SK-N-SH (cell line): ENCODE results near the gene DIAPH1. TPM values are rescaled to one million over a fixed set of nuclear protein-coding genes. Genes with fewer than 3 reads are reported as not detected.

ENCODE experiments used
- CTCF ChIA-PET: fragments of 300-600, 350-600 bp; formaldehyde crosslinking; extraction: SDS; loops from one replicate; lab custom pipeline; 2021; lab: Yijun Ruan, JAX
- POLR2A ChIA-PET: fragments of 350-600 bp; sonication (Branson Sonifier 250); formaldehyde crosslinking; extraction: SDS; loops from one replicate; lab custom pipeline; 2020; ENCODE audit warnings: antibody characterized with exemption, inconsistent platforms; lab: Yijun Ruan, JAX
- DNase-seq: peaks from one replicate; pipeline ENCODE4 v3.0.0; 2012
- H2AFZ ChIP-seq: fragments of 200-600 bp; sonication (generic); 2 replicates; pipeline ENCODE4 v1.8.1; 2016; ENCODE audit warnings: antibody characterized with exemption, mild to moderate bottlenecking, low read depth
- H3F3A ChIP-seq: fragments of 200-600 bp; sonication (generic); replicated peaks from 2 replicates; pipeline ENCODE3; 2016; ENCODE audit warnings: antibody characterized with exemption, mild to moderate bottlenecking; ENCODE audit not compliant: insufficient read depth
- H3K27ac ChIP-seq, 2 experiments: fragments of 200-500 bp in 1 of 2; fragments of 200-600 bp in 1 of 2; sonication (Bioruptor generic) in 1 of 2; sonication (generic), shearing (Covaris generic) in 1 of 2; 2 replicates each; pipeline versions ENCODE4 v1.5.1 to v1.6.1; 2014 to 2016; ENCODE audit warnings: low read depth in 2 of 2, inconsistent platforms in 1 of 2, low read length in 1 of 2, mild to moderate bottlenecking in 1 of 2, mixed read lengths in 1 of 2
- H3K27me3 ChIP-seq: fragments of 200-600 bp; sonication (generic), shearing (Covaris generic); 2 replicates; pipeline ENCODE4 v1.6.1; 2016; ENCODE audit warnings: mixed run types; ENCODE audit not compliant: insufficient read depth
- H3K36me3 ChIP-seq, 2 experiments: fragments of 200-500 bp in 1 of 2; fragments of 200-600 bp in 1 of 2; sonication (Bioruptor generic) in 1 of 2; sonication (generic) in 1 of 2; replicated peaks in 1 of 2; 2 replicates each; pipeline versions ENCODE3 to v1.5.1; 2014 to 2016; ENCODE audit warnings: low read length in 1 of 2, mild to moderate bottlenecking in 1 of 2; ENCODE audit not compliant: insufficient read depth in 2 of 2, control insufficient read depth in 1 of 2
- H3K4me1 ChIP-seq, 2 experiments: fragments of 200-500 bp in 1 of 2; fragments of 200-600 bp in 1 of 2; sonication (Bioruptor generic) in 1 of 2; sonication (generic), shearing (Covaris generic) in 1 of 2; 2 replicates each; pipeline versions ENCODE4 v1.5.1 to v1.6.1; 2014 to 2016; ENCODE audit warnings: low read depth in 1 of 2, low read length in 1 of 2, mixed run types in 1 of 2; ENCODE audit not compliant: insufficient read depth in 2 of 2, control insufficient read depth in 1 of 2
- H3K4me2 ChIP-seq: fragments of 200-600 bp; sonication (generic), shearing (Covaris generic); 2 replicates; pipeline ENCODE4 v1.6.1; 2017; ENCODE audit warnings: mixed run types
- H3K4me3 ChIP-seq, 2 experiments: fragments of 200-500 bp in 1 of 2; fragments of 200-600 bp in 1 of 2; sonication (Bioruptor generic) in 1 of 2; sonication (generic), shearing (Covaris generic) in 1 of 2; 2 replicates each; pipeline versions ENCODE4 v1.5.1 to v1.8.1; 2014 to 2016; ENCODE audit warnings: low read depth in 2 of 2, inconsistent platforms in 1 of 2, low read length in 1 of 2, mild to moderate bottlenecking in 1 of 2, mixed read lengths in 1 of 2, moderate library complexity in 1 of 2
- H3K79me2 ChIP-seq: fragments of 200-600 bp; sonication (generic); 2 replicates; pipeline ENCODE4 v1.8.1; 2017; ENCODE audit warnings: mild to moderate bottlenecking; ENCODE audit not compliant: insufficient read depth
- H3K9ac ChIP-seq: fragments of 200-600 bp; sonication (generic); 2 replicates; pipeline ENCODE4 v1.6.1; 2017; ENCODE audit warnings: mixed run types
- H3K9me2 ChIP-seq: fragments of 200-600 bp; sonication (generic); 2 replicates; pipeline ENCODE4 v1.6.1; 2017; ENCODE audit warnings: mixed run types
- H3K9me3 ChIP-seq: fragments of 200-600 bp; sonication (generic); 2 replicates; pipeline ENCODE4 v1.6.1; 2017; ENCODE audit warnings: mixed run types, mild to moderate bottlenecking, moderate library complexity
- H4K20me1 ChIP-seq: fragments of 200-600 bp; sonication (generic); 2 replicates; pipeline ENCODE4 v1.6.1; 2017; ENCODE audit warnings: mild to moderate bottlenecking, mixed run types; ENCODE audit not compliant: insufficient read depth
- EP300 ChIP-seq, 2 experiments: IDR thresholded peaks; 2 replicates each; pipeline versions ENCODE4 v1.4.0 to v1.6.1; 2012; ENCODE audit warnings: borderline replicate concordance in 1 of 2, low read depth in 1 of 2, low read length in 1 of 2
- FOSL2 ChIP-seq: IDR thresholded peaks from 2 replicates; pipeline ENCODE4 v1.4.0; 2012; ENCODE audit warnings: low read depth, mild to moderate bottlenecking, moderate library complexity, borderline replicate concordance
- FOXM1 ChIP-seq: IDR thresholded peaks from 2 replicates; pipeline ENCODE4 v1.4.0; 2012; ENCODE audit warnings: low read depth, mild to moderate bottlenecking
- GATA2 ChIP-seq: sonication (generic); formaldehyde crosslinking; IDR thresholded peaks from 2 replicates; pipeline ENCODE4 v1.5.0; 2020; ENCODE audit warnings: mild to moderate bottlenecking, missing genetic modification reagents
- JUND ChIP-seq: IDR thresholded peaks from 2 replicates; pipeline ENCODE4 v1.4.0; 2012
- MXI1 ChIP-seq: IDR thresholded peaks from 2 replicates; pipeline ENCODE4 v1.6.1; 2012; ENCODE audit warnings: mild to moderate bottlenecking, low read depth, low read length, improper control_type of control experiment
- NRF1 ChIP-seq: IDR thresholded peaks from 2 replicates; pipeline ENCODE4 v1.6.1; 2012; ENCODE audit warnings: low read depth, mild to moderate bottlenecking, low read length
- RAD21 ChIP-seq: IDR thresholded peaks from 2 replicates; pipeline ENCODE4 v1.6.1; 2012; ENCODE audit warnings: mild to moderate bottlenecking, low read length
- RCOR1 ChIP-seq: fragments of 150-350 bp; IDR thresholded peaks from 2 replicates; pipeline ENCODE4 v1.6.1; 2017; ENCODE audit warnings: antibody characterized with exemption, low read length
- RXRA ChIP-seq: IDR thresholded peaks from 2 replicates; pipeline ENCODE4 v1.4.0; 2012; ENCODE audit warnings: low read depth, mild to moderate bottlenecking, borderline replicate concordance
- SMC3 ChIP-seq: IDR thresholded peaks from 2 replicates; pipeline ENCODE4 v1.6.1; 2012; ENCODE audit warnings: low read depth, low read length, improper control_type of control experiment
- TCF12 ChIP-seq: IDR thresholded peaks from 2 replicates; pipeline ENCODE4 v1.4.0; 2012
- WGBS: methylation state at CpG from one replicate; pipeline ENCODE4 v1.1.6; 2017; ENCODE audit warnings: low lambda C conversion rate; 5-methylcytosine and 5-hydroxymethylcytosine counted together
- polyA plus RNA-seq, 3 experiments: library from polyadenylated mRNA; depleted of rRNA; stranded (reverse); fragments of >200 nt; gene quantifications; 2 replicates each; pipeline ENCODE4 v1.2.3, GENCODE V29; 2012
- TF ChIP-seq, protein P1 (sequence below): IDR thresholded peaks from 2 replicates; pipeline ENCODE4 v1.4.0; 2012; ENCODE audit warnings: low read depth, borderline replicate concordance
- TF ChIP-seq, protein P2 (sequence below): IDR thresholded peaks from 2 replicates; pipeline ENCODE4; 2012
- TF ChIP-seq, protein P3 (sequence below): fragments of 200-600 bp; sonication (generic); IDR thresholded peaks from 2 replicates; pipeline ENCODE4 v1.6.1; 2017; ENCODE audit warnings: antibody characterized with exemption, mild to moderate bottlenecking, moderate library complexity
- TF ChIP-seq, protein P4 (sequence below): IDR thresholded peaks from 2 replicates; pipeline ENCODE4 v1.4.0; 2012; ENCODE audit warnings: low read depth

The DIAPH1 gene
- polyA plus RNA-seq, 1 of the 3 experiments (the other 2 are of a cell fraction), result 30.4 TPM

DNA sequence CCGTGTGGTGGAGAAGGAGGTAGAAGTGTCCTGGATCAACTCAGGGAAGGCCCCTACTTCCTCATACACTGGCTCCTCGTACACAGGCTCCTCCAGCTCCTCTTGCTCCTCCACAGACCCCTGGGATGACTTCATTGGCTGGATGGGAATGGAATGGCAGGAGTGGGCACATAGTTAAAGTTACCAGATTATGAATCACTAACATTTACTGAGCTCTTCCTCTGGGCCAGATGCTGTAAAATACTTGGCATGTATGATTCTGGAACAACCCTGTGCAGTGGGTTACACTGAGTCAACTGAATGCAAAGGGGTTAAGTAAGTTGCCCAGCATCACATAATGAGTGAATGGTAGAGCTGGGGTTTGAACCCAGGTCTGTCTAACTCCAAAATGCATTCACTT, 35.5 kb upstream of the DIAPH1 start:
- ChIA-PET POLR2A (interaction anchor here (0.6 kb wide), 1 partner anchor 990 kb away, joined by 3 read pairs; no protein-coding TSS in a partner anchor), CTCF (interaction anchor here (1.0 to 4.4 kb wide), 5 partner anchors 11 to 314 kb away, joined by 3 to 36 read pairs (median 5); partner anchors contain the start of genes PCDH1, RELL2 and RNF14)
- no peak for DNase-seq
- H2AFZ ChIP-seq, result no peak overlapping the region
- no peaks in the 10 kb centered on the region for H3K27me3 ChIP-seq
- no peak overlapping the region for H3K4me3 ChIP-seq
- TF ChIP-seq EP300 (IDR thresholded peaks at IDR 0.05; ENCODE audit: borderline replicate concordance in 1 of 2, low read depth in 1 of 2, low read length in 1 of 2) (peak in 1 of 2 experiments; percentile 26; a peak in 1 of 4 replicates), JUND (peak; percentile 42; the same call in 1 of the 2 replicates), FOSL2 (peak; percentile 52; the same call in 1 of the 2 replicates), TCF12 (peak; percentile 43; the same call in 1 of the 2 replicates)
- TF ChIP-seq, protein P1, sequence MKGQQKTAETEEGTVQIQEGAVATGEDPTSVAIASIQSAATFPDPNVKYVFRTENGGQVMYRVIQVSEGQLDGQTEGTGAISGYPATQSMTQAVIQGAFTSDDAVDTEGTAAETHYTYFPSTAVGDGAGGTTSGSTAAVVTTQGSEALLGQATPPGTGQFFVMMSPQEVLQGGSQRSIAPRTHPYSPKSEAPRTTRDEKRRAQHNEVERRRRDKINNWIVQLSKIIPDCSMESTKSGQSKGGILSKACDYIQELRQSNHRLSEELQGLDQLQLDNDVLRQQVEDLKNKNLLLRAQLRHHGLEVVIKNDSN, result no peak
- no peaks in the 10 kb centered on the region for H4K20me1 ChIP-seq
- no peaks in the 10 kb centered on the region for H3K9me3 ChIP-seq
- peaks cover 8 to 15% of the 10 kb centered on the region in 2 experiments; a peak in 3 of 4 replicates for H3K4me1 ChIP-seq
- H3K4me2 ChIP-seq, result no peak overlapping the region
- H3F3A ChIP-seq, result peaks cover 6% of the 10 kb centered on the region
- 53% methylated on average over 2 of the region's 2 CpGs for WGBS
- peaks cover 14% of the 10 kb centered on the region for H3K79me2 ChIP-seq
- H3K36me3 ChIP-seq, result peaks cover 11 to 44% of the 10 kb centered on the region in 2 experiments
- H3K9me2 ChIP-seq, result no peaks in the 10 kb centered on the region
- H3K9ac ChIP-seq, result no peak overlapping the region
- peak overlapping the region in 1 of 2 experiments; percentile 43; a peak in 2 of 4 replicates for H3K27ac ChIP-seq

DNA sequence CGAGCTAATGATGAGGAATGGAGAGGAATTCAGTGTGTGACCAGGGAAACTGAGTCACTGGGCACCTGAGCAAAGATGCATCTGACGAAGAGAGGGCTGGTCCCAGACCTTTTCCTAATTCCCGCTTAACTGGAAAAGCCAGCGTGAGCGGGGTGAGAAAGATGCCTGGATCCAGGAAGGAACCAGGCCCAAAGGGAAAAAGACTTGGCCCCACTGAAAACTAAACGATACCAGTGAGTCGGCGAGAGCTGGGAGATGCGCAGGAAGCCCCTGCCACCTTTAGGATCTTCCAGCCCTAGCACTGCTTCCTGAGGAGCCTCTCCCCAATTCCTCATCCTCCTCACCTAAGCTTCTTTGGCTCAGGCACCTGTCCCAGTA, 32.9 kb upstream of the DIAPH1 start:
- Histone ChIP-seq H3K9me2 (no peaks in the 10 kb centered on the region), H3K4me1 (peaks cover 0 to 15% of the 10 kb centered on the region in 2 experiments; a peak in 1 of 4 replicates), H3K79me2 (peaks cover 14% of the 10 kb centered on the region), H3K9ac (peak overlapping the region; percentile 76), H2AFZ (peak overlapping the region; percentile 96; the same call in 1 of the 2 replicates), H3K27ac (peak overlapping the region in 1 of 2 experiments; percentile 45; a peak in 1 of 4 replicates), H4K20me1 (no peaks in the 10 kb centered on the region), H3K27me3 (no peaks in the 10 kb centered on the region), H3F3A (peaks cover 6% of the 10 kb centered on the region), H3K36me3 (peaks cover 0 to 37% of the 10 kb centered on the region in 2 experiments), H3K9me3 (no peaks in the 10 kb centered on the region), H3K4me2 (peak overlapping the region; percentile 93), H3K4me3 (peak overlapping the region; percentile 74 to 83)
- ChIA-PET POLR2A (interaction anchor here (1.5 to 1.9 kb wide), 2 partner anchors 9 to 15 kb away, joined by 4 to 10 read pairs; partner anchors contain the start of genes HDAC3 and RELL2), CTCF (interaction anchor here (1.0 to 4.4 kb wide), 9 partner anchors 14 to 317 kb away, joined by 3 to 36 read pairs (median 5); partner anchors contain the start of genes DIAPH1, HDAC3, RELL2 and RNF14)
- DNase-seq, result peak; percentile 50
- TF ChIP-seq FOXM1 (no peak), RAD21 (no peak), RCOR1 (no peak), TCF12 (no peak), FOSL2 (no peak), RXRA (no peak), GATA2 (CRISPR knock-in tag) (no peak), SMC3 (no peak), EP300 (IDR thresholded peaks at IDR 0.05; ENCODE audit: borderline replicate concordance in 1 of 2, low read depth in 1 of 2, low read length in 1 of 2) (no peak), MXI1 (no peak), NRF1 (no peak)
- TF ChIP-seq, protein P1, result no peak
- TF ChIP-seq, protein P2, sequence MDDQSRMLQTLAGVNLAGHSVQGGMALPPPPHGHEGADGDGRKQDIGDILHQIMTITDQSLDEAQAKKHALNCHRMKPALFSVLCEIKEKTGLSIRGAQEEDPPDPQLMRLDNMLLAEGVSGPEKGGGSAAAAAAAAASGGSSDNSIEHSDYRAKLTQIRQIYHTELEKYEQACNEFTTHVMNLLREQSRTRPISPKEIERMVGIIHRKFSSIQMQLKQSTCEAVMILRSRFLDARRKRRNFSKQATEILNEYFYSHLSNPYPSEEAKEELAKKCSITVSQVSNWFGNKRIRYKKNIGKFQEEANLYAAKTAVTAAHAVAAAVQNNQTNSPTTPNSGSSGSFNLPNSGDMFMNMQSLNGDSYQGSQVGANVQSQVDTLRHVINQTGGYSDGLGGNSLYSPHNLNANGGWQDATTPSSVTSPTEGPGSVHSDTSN, result no peak
- TF ChIP-seq, protein P3, sequence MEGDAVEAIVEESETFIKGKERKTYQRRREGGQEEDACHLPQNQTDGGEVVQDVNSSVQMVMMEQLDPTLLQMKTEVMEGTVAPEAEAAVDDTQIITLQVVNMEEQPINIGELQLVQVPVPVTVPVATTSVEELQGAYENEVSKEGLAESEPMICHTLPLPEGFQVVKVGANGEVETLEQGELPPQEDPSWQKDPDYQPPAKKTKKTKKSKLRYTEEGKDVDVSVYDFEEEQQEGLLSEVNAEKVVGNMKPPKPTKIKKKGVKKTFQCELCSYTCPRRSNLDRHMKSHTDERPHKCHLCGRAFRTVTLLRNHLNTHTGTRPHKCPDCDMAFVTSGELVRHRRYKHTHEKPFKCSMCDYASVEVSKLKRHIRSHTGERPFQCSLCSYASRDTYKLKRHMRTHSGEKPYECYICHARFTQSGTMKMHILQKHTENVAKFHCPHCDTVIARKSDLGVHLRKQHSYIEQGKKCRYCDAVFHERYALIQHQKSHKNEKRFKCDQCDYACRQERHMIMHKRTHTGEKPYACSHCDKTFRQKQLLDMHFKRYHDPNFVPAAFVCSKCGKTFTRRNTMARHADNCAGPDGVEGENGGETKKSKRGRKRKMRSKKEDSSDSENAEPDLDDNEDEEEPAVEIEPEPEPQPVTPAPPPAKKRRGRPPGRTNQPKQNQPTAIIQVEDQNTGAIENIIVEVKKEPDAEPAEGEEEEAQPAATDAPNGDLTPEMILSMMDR, result no peak
- TF ChIP-seq, protein P4, sequence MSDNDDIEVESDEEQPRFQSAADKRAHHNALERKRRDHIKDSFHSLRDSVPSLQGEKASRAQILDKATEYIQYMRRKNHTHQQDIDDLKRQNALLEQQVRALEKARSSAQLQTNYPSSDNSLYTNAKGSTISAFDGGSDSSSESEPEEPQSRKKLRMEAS, result no peak
- 67% methylated on average over 9 of the region's 9 CpGs for WGBS
